Muscle layer of colon (tissue), 2 donors: ENCODE data around the gene EIF2A.
"Not testable (repeated sequence)": the region's sequence is repeated elsewhere in the genome, so short reads cannot be mapped to it uniquely, and the experiment has no call there.

Source experiments
- H3K27ac ChIP-seq: one replicate; pipeline ENCODE4 v1.7.0; 2013; ENCODE audit warnings: low read depth, mild to moderate bottlenecking, low read length, moderate library complexity
- H3K27me3 ChIP-seq, 2 donors: one replicate each; pipeline ENCODE4 v1.7.0; 2013; ENCODE audit warnings: low read length in 2 of 2, mild to moderate bottlenecking in 2 of 2; ENCODE audit not compliant: insufficient read depth in 2 of 2, control insufficient read depth in 1 of 2
- H3K36me3 ChIP-seq: one replicate; pipeline ENCODE4 v1.7.0; 2013; ENCODE audit warnings: mild to moderate bottlenecking, low read length; ENCODE audit not compliant: insufficient read depth
- H3K4me1 ChIP-seq: one replicate; pipeline ENCODE4 v1.7.0; 2013; ENCODE audit warnings: mild to moderate bottlenecking, low read length; ENCODE audit not compliant: insufficient read depth
- H3K4me3 ChIP-seq, 2 donors: one replicate each; pipeline ENCODE4 v1.7.0; 2013; ENCODE audit warnings: low read length in 2 of 2, low read depth in 1 of 2, mild to moderate bottlenecking in 1 of 2, moderate library complexity in 1 of 2
- H3K9ac ChIP-seq: one replicate; pipeline ENCODE4 v1.7.0; 2013; ENCODE audit warnings: low read length
- H3K9me3 ChIP-seq: one replicate; pipeline ENCODE4 v1.7.0; 2013; ENCODE audit warnings: mild to moderate bottlenecking, low read length
- donor health status: abdominal sarcoma.
- donor health status: Adenocarcinoma of cecum.

The EIF2A gene

DNA sequence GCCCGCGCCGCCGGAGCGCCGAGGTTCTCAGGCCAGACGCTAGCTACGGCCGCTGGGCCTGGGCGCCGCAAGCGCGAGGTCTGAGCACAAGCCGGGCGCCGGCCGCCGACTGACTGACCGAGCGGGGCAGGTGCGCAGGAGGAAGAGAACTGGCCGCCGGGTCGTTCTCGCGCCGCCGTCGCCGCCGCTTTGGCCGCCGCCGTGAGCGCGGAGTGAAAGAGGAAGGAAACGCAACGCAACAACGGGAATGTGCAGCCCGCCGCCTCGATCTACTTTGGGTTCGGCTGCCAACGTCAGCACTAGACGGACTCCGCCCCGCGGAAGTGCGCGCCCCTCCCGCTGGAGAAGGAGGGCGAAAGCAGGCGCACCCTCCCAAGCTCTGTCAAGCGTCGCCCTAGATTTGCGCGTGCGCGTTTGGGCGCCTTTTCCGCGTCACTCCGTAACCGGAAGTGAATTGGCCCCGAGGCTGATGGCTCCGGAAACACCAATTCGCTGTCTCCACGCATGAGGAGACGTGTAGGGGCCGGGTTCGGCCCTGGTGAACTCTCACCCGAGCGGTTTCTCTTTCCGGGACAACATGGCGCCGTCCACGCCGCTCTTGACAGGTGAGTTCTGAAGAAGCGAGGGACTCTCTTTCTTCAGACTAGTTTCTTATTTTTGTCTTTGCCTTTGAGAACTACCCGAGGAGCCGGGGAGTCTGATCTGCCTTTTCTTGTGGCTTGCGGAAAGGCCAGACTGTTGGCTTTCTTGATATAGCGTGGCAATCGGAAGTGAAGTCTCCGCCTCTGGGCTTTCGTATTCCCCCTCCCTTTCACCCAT lies at the start of gene EIF2A, which contains the start of gene SERP1:
EIF2A (plus strand) TSS at position 562 of the 819 bp plus-strand sequence; CDS start at position 578, 16 bp downstream.
SERP1 (minus strand) TSS at position 271 of the 819 bp plus-strand sequence. CDS start 361 bp downstream, outside the sequence.
- Histone ChIP-seq H3K27me3 (no peaks in the 10 kb centered on the region), H3K36me3 (peaks cover 12% of the 10 kb centered on the region), H3K9ac (peak within 1 kb of the TSS; percentile 82), H3K27ac (peak within 1 kb of the TSS; percentile 98), H3K4me3 (peak within 1 kb of the TSS; percentile 80 to 97), H3K9me3 (no peaks in the 10 kb centered on the region), H3K4me1 (peaks cover 41% of the 10 kb centered on the region)

DNA sequence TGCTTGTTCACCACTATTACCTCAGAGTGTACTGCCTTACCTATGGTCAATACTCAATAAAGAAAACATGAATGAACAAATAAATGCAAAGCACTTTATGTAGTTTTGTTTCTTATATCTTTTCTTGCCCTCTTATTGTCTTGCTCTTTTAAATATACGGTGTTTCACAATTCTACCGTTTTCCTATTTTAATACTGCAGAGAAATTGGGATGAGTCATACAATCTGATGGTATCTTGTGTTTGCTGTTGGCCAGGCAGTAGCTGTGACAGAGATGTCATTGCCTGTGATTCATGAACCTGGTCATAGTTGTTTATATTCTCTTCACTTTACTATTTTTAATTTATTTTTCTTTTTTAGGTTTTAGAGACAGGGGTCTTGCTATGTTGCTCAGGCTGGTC lies 48.6 kb upstream of the EIF2A start:
- Histone ChIP-seq H3K4me1 (no peaks in the 10 kb centered on the region), H3K27ac (no peak overlapping the region)

DNA sequence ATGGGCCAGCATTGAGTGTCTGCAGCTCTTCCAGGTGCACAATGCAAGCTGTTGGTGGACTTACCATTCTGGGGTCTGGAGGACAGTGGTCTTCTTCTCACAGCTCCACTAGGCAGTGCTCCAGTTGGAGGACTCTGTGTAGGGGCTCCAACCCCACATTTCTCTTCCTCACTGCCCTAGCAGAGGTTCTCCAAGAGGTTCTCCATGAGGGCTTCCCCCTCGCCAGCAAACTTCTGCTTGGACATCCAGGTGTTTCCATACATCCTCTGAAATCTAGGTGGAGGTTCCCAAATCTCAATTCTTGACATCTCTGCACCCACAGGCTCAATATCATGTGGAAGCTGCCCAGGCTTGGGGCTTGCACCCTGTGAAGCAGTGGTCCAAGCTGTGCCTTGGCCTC lies 45.6 kb upstream of the EIF2A start:
- H3K9ac ChIP-seq, H3K27ac ChIP-seq, H3K36me3 ChIP-seq, H3K4me1 ChIP-seq, H3K9me3 ChIP-seq, H3K27me3 ChIP-seq, H3K4me3 ChIP-seq: not testable (repeated sequence)

More for the DNA sequence above, 48.6 kb upstream of the EIF2A start:
- no peaks in the 10 kb centered on the region for H3K27me3 ChIP-seq
- no peak overlapping the region for H3K4me3 ChIP-seq
- H3K9me3 ChIP-seq, result no peaks in the 10 kb centered on the region
- no peak overlapping the region for H3K9ac ChIP-seq
- no peaks in the 10 kb centered on the region for H3K36me3 ChIP-seq

DNA sequence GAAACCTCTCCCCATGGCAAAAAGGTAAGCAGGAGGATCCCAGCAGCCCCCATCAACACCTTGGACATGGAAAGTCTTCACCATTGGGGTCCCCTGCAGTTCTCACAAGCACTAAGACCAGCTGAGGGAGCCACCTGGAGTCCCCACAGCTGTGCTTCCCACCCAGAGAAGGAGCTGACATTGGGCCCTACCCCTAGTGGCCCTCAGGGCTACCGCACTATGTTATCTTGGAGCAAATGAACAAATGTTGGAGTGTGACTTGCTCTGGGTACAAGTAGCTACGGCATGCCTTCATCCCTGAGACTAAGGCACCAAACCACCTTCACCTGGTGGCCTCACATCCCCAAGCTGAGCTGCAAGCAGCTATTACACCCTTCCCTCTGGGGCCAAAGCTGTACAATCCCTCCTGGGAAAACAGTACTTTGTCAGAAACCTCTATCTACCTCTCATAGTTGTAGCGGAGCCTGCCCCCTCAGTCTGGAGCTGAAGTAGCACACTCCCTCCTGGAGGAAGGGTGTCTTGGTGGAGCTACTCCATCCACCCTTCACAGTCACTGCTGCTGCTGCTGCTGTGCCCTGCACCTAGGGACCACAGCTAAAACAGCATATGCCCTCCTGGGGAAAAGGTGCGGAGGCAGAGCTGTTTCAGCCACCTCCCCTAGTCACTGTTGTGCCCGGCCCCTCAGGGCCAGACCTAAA lies 43.0 kb upstream of the EIF2A start:
- Histone ChIP-seq H3K9me3 (no peaks in the 10 kb centered on the region), H3K36me3 (no peaks in the 10 kb centered on the region), H3K27me3 (no peaks in the 10 kb centered on the region), H3K9ac (no peak overlapping the region), H3K27ac (no peak overlapping the region), H3K4me3 (no peak overlapping the region), H3K4me1 (no peaks in the 10 kb centered on the region)

DNA sequence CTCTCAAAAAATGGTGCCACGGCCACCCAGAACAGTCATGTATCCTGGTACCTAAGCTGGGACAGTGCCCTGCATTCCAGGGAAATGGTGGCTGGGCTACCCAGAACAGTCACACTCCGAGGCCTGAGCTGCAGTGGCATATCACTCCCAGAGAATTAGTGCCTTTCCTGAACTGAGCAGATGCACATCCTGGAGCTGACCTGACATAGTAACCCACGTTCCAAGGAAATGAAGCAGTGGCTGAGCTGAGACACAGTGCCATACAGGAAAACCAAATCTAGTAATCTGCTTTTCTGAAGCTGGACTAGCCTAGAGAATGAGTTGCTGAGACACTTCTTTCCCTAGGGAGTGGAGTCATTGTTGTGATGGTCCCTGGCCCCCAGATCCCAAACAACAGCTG lies 42.1 kb upstream of the EIF2A start:
- Histone ChIP-seq H3K27me3 (no peaks in the 10 kb centered on the region), H3K9ac (no peak overlapping the region), H3K27ac (no peak overlapping the region), H3K4me1 (no peaks in the 10 kb centered on the region), H3K4me3 (no peak overlapping the region), H3K9me3 (no peaks in the 10 kb centered on the region), H3K36me3 (no peaks in the 10 kb centered on the region)

DNA sequence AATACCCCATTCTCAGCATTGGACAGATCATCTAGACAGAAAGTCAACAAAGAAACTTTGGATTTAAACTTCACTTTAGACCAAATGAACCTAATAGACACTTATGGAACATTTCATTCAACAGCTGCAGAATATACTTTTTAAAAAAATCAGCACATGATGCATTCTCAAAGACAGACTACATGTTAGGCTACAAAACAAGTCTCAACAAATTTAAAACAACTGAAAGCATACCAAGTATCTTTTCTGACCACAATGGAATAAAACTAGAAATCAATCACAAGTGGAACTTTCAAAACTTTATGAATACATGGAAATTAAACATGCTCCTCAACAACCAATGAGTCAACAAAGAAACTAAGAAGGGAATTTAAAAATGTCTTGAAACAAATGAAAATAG lies 38.2 kb upstream of the EIF2A start:
- Histone ChIP-seq H3K9ac (no peak overlapping the region), H3K36me3 (no peaks in the 10 kb centered on the region), H3K27me3 (no peaks in the 10 kb centered on the region), H3K4me3 (no peak overlapping the region), H3K9me3 (no peaks in the 10 kb centered on the region), H3K27ac (no peak overlapping the region), H3K4me1 (no peaks in the 10 kb centered on the region)

DNA sequence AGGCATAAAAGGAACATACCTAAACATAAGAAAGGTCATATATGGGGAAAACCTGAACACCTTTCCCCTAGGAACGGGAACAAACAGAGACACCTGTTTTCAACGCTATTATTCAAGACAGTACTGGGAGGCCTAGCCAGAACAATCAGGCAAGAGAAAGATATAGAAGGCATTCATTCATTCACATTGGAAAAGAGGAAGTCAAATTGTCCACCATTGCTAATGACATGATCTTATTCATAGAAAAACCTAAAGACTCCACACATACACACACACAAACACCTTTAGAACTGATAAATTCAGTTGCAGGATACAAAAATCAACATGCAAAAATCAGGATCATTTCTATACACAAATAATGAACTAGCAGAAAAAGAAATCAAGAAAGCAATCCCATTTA lies 36.8 kb upstream of the EIF2A start:
- H3K4me1 ChIP-seq, result no peaks in the 10 kb centered on the region
- H3K9me3 ChIP-seq, result no peaks in the 10 kb centered on the region
- H3K36me3 ChIP-seq, result no peaks in the 10 kb centered on the region
- H3K27me3 ChIP-seq, result no peaks in the 10 kb centered on the region
- H3K4me3 ChIP-seq, result no peak overlapping the region
- H3K27ac ChIP-seq, result no peak overlapping the region
- no peak overlapping the region for H3K9ac ChIP-seq

DNA sequence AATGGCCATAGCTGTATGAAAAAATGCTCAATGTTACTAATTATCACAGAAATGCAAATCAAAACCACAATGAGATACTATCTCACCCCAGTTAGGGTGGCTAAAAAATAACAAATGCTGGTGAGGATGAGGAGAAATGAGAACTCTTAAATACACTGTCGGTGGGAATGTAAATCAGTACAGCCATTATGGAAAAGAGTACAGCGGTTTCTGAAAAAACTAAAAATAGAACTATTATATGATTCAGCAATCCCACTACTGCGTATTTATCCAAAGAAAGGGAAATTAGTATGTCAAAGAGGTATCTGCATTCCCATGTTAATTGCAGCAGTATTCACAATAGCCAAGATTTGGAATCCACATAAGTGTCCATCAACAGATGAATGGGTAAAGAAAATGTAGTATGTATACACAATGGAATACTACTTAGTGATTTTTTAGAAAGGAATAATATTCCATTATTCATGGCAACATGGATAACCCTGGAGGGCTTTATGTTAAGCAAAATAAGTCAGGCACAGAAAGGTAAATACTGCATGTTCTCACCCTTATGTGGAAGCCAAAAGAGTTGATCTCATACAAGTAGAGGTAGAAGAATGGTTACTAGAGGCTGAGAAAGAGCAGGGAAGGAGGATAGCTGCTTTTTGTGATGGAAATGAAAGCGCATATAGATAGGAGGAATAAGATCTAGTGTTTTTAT lies 35.3 kb upstream of the EIF2A start:
- H3K27me3 ChIP-seq, result no peaks in the 10 kb centered on the region
- no peak overlapping the region for H3K9ac ChIP-seq
- no peaks in the 10 kb centered on the region for H3K9me3 ChIP-seq
- H3K27ac ChIP-seq, result no peak overlapping the region
- H3K4me3 ChIP-seq, result no peak overlapping the region
- H3K4me1 ChIP-seq, result no peaks in the 10 kb centered on the region
- no peaks in the 10 kb centered on the region for H3K36me3 ChIP-seq

DNA sequence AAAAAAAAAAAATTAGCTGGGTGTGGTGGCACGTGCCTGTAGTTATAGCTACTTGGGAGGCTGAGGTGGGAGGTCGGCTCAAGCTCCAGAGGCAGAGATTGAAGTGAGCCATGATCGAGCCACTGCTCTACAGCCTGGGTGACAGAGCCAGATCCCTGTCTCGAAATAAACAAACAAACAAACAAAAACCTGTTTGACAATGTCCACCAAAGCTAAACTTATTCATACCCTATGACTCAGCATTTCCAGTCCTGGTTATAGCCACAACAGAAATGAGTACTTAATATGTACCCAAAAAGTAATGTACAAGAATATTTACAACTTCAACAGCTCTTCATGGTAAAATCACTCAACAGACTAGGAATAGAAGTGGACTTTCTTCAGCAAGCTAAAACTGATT lies 31.4 kb upstream of the EIF2A start:
- no peaks in the 10 kb centered on the region for H3K27me3 ChIP-seq
- H3K9ac ChIP-seq, result no peak overlapping the region
- no peaks in the 10 kb centered on the region for H3K36me3 ChIP-seq
- no peaks in the 10 kb centered on the region for H3K4me1 ChIP-seq
- no peak overlapping the region for H3K4me3 ChIP-seq
- H3K27ac ChIP-seq, result no peak overlapping the region
- no peaks in the 10 kb centered on the region for H3K9me3 ChIP-seq

DNA sequence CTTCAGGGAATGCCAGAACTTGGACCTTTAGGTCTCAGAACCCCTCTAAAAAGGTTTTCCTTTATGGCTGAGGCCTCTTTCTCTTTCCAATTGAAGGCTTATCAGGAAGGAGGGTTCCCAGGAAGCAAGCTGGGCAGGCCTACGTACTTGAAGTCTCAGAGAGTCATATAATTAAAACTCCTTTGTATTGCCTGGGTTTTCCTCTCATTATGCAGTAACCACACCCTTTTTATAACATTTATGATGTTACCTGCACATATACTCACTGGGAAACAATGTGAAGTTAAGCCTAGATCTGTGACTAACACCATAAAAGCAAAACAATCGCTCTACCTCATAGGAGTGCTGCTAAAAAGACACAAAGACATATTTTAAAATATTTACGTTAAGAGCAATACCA lies 27.6 kb upstream of the EIF2A start:
- H3K36me3 ChIP-seq, result no peaks in the 10 kb centered on the region
- no peaks in the 10 kb centered on the region for H3K4me1 ChIP-seq
- no peaks in the 10 kb centered on the region for H3K9me3 ChIP-seq
- H3K27ac ChIP-seq, result no peak overlapping the region
- no peak overlapping the region for H3K4me3 ChIP-seq
- H3K27me3 ChIP-seq, result no peaks in the 10 kb centered on the region
- H3K9ac ChIP-seq, result no peak overlapping the region

DNA sequence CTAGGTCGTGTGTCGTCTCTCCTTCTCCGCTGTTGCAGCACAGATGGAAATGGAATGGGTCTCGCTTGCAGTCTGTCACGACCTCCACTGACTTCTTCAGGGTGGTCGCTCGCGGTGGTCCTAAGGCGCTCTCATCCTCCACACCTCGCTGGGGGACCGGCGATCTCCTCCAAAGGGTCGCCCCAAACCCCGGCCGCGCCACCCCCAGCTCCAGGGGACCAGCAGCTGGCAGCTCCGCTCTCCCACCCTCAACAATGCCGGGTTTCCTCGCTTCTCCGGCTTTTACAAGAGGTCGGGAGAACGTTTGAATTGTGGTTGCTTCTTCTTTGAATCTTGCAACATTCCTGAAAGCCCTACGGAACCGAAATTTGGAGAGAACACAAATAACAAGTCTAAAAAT lies 26.2 kb upstream of the EIF2A start:
- Histone ChIP-seq H3K9me3 (no peaks in the 10 kb centered on the region), H3K4me1 (no peaks in the 10 kb centered on the region), H3K27me3 (no peaks in the 10 kb centered on the region), H3K9ac (no peak overlapping the region), H3K4me3 (no peak overlapping the region), H3K27ac (no peak overlapping the region), H3K36me3 (no peaks in the 10 kb centered on the region)
